ENCODE results near the gene URAD. TPM values are rescaled to one million over a fixed set of nuclear protein-coding genes. Genes with fewer than 3 reads are reported as not detected.

Gene URAD
- total RNA-seq, 4 donors from 2014 or later = not detected

DNA sequence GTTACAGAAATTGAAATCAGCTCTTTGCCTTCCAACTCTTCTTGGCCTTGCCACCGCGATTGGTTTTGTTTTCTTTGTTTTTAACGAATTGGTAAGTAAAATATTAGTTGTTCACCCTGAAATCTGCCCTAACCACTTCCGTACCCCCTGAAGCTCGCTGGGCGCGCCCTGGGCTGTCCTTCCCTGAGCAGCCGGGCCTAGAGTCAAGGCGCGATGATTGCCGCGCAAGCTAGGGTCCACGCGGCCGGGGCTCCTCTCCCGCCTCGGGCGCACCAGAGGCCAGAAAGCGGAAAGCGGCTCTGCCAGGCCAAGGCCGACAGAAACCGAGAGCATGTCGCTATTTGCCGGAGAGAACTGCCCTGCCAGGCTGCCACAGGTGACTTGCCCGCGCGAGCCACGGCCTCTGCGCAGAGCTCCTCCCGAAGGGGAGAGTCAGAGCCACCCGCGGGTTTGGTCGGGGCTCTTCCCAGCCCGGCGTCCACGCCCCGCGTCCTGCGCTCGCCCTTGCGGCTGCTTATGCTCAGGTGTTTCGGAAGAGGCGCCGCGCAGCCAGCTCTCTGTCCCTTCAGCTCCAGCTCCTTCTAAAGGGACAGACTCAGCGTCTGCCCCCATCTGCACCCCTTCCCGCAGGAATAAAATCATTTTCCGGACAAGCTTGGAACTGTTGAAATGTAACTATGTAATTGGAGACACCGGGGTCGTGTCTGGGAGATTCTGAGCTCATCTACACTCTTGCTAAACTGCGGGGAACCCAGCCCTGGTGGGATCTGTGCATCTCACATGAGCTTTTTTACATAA lies 12.7 kb downstream of the URAD start:
- WGBS, 2 donors = 4 to 5% methylated on average over 46 to 47 of the region's 51 CpGs
- intact Hi-C loops (cut with DNase I; ENCODE audit: low total_unique reads) = loop anchor here (10.0 kb wide), 1 partner anchor 151 kb away; no protein-coding TSS in a partner anchor
- peak in 1 of 2 donors; percentile 56 for DNase-seq (ENCODE audit: low spot score in 2 of 2)
- no peak overlapping the region for H3K4me3 ChIP-seq (ENCODE audit: low read depth, poor library complexity, severe bottlenecking)
- TF ChIP-seq CTCF (IDR thresholded peaks at IDR 0.05) (no peak), POLR2A (IDR thresholded peaks at IDR 0.05) (no peak)

DNA sequence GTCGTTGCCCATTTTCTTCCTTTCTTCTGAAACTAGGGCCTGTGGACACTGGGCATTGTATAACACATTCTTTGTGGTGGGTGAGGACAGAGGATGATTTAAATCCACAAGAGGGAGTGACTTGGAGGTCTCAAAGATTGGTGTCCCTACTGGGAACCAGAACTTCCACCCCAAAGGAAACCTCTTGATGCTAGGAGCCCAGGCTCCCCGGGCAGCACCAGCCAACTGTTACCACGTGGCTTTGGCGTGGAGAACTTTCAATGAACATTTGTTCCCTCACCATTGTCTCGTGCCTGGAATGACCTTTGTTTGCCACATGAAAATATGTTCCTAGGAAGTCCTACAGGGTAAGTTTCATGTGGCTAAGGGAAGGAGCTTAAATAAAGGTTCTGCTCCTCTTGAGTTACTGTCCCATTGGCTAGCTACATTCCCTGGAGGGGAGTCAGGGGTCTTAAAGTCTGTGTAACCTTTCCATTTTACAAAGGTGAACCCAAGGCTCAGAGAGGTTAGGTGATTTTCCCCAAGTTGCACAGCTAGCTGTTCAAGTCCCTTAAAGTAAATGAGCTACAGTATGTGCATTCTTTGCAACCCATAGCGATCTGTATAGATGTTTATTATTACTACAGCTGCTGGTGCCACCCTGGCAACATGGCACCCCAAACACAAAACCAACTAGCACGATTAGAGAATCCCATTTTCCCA lies 14.4 kb downstream of the URAD start:
- intact Hi-C loops (cut with DNase I; ENCODE audit: low total_unique reads) = loop anchor here (10.0 kb wide), 1 partner anchor 149 kb away; no protein-coding TSS in a partner anchor

GRCh38 chr13:27973291-27973690 lies 15.2 kb downstream of the URAD start:
- 35 to 48% methylated on average over 5 of the region's 5 CpGs for WGBS, 2 donors
- no peak for TF ChIP-seq POLR2A (IDR thresholded peaks at IDR 0.05)
- no peak for TF ChIP-seq CTCF (IDR thresholded peaks at IDR 0.05)
- DNase-seq (ENCODE audit: low spot score in 2 of 2) = peak in 1 of 2 donors; percentile 70
- no peak overlapping the region for H3K4me3 ChIP-seq (ENCODE audit: low read depth, poor library complexity, severe bottlenecking)
- intact Hi-C loops (cut with DNase I; ENCODE audit: low total_unique reads) = loop anchor here (10.0 kb wide), 1 partner anchor 148 kb away; no protein-coding TSS in a partner anchor

More for the DNA sequence above, 14.4 kb downstream of the URAD start:
- no peak overlapping the region for H3K4me3 ChIP-seq (ENCODE audit: low read depth, poor library complexity, severe bottlenecking)
- no peak for TF ChIP-seq POLR2A (IDR thresholded peaks at IDR 0.05)
- no peak for TF ChIP-seq CTCF (IDR thresholded peaks at IDR 0.05)
- DNase-seq (ENCODE audit: low spot score in 2 of 2) = no peak
- 20 to 23% methylated on average over 7 of the region's 7 CpGs for WGBS, 2 donors

DNA sequence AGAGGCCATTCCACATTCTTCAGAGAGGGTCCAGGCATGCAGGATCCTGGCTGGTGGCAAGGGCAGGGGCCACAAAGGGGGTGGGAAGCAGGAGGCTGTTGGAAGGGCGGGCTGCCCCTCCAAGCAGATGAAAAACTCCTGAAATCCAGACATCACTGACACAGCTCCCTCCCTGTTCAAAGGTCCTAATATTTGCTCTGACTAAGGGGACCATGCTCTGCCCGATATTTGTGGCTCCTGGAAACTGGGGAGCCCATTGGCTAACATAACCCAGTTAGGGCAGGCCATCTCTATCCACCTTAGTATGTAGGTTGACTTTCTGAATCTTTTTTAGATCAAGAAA lies 16.0 kb downstream of the URAD start:
- TF ChIP-seq POLR2A (IDR thresholded peaks at IDR 0.05) = no peak
- no peak for TF ChIP-seq CTCF (IDR thresholded peaks at IDR 0.05)
- intact Hi-C loops (cut with DNase I; ENCODE audit: low total_unique reads) = loop anchor here (10.0 kb wide), 1 partner anchor 148 kb away; no protein-coding TSS in a partner anchor
- WGBS, 2 donors = 68 to 73% methylated on average over 2 of the region's 2 CpGs
- no peak overlapping the region for H3K4me3 ChIP-seq (ENCODE audit: low read depth, poor library complexity, severe bottlenecking)
- no peak for DNase-seq (ENCODE audit: low spot score in 2 of 2)

- peak in 1 of 2 donors; percentile 76 for DNase-seq (ENCODE audit: low spot score in 2 of 2)
Observed at GRCh38 chr13:27971776-27972477, 16.6 kb downstream of the URAD start.

More at GRCh38 chr13:27971776-27972477, 16.6 kb downstream of the URAD start:
- intact Hi-C loops (cut with DNase I; ENCODE audit: low total_unique reads) = loop anchor here (10.0 kb wide), 1 partner anchor 147 kb away; no protein-coding TSS in a partner anchor
- H3K4me3 ChIP-seq (ENCODE audit: low read depth, poor library complexity, severe bottlenecking) = no peak overlapping the region
- 49 to 71% methylated on average over 7 of the region's 7 CpGs for WGBS, 2 donors
- TF ChIP-seq POLR2A (IDR thresholded peaks at IDR 0.05) = no peak
- TF ChIP-seq CTCF (IDR thresholded peaks at IDR 0.05) = no peak
